HEK293T (cell line): ENCODE data around the gene SAMD4B.

ENCODE experiments used
- FOXK2 ChIP-seq: fragments of 450-650 bp; IDR thresholded peaks from 2 replicates; pipeline ENCODE4 v1.6.1; 2016; ENCODE audit warnings: mild to moderate bottlenecking
- FOXM1 ChIP-seq: fragments of 450-650 bp; IDR thresholded peaks from 2 replicates; pipeline ENCODE4 v1.6.1; 2017; ENCODE audit warnings: mild to moderate bottlenecking, borderline replicate concordance
- TARDBP ChIP-seq: fragments of 450-650 bp; IDR thresholded peaks from 2 replicates; pipeline ENCODE4 v1.6.1; 2016

- TF ChIP-seq FOXM1 (no peak), FOXK2 (no peak), TARDBP (no peak)
Observed at GRCh38 chr19:39411832-39412099, 69.5 kb downstream of the SAMD4B start.
